Islet precursor cell (in vitro differentiated cells): ENCODE results near the gene MARF1.
"Not testable (repeated sequence)": the region's sequence is repeated elsewhere in the genome, so short reads cannot be mapped to it uniquely, and the experiment has no call there.

Source experiments
- DNase-seq: peaks from one replicate; pipeline ENCODE4 v3.0.0-alpha.2; 2018

MARF1 gene, protein sequence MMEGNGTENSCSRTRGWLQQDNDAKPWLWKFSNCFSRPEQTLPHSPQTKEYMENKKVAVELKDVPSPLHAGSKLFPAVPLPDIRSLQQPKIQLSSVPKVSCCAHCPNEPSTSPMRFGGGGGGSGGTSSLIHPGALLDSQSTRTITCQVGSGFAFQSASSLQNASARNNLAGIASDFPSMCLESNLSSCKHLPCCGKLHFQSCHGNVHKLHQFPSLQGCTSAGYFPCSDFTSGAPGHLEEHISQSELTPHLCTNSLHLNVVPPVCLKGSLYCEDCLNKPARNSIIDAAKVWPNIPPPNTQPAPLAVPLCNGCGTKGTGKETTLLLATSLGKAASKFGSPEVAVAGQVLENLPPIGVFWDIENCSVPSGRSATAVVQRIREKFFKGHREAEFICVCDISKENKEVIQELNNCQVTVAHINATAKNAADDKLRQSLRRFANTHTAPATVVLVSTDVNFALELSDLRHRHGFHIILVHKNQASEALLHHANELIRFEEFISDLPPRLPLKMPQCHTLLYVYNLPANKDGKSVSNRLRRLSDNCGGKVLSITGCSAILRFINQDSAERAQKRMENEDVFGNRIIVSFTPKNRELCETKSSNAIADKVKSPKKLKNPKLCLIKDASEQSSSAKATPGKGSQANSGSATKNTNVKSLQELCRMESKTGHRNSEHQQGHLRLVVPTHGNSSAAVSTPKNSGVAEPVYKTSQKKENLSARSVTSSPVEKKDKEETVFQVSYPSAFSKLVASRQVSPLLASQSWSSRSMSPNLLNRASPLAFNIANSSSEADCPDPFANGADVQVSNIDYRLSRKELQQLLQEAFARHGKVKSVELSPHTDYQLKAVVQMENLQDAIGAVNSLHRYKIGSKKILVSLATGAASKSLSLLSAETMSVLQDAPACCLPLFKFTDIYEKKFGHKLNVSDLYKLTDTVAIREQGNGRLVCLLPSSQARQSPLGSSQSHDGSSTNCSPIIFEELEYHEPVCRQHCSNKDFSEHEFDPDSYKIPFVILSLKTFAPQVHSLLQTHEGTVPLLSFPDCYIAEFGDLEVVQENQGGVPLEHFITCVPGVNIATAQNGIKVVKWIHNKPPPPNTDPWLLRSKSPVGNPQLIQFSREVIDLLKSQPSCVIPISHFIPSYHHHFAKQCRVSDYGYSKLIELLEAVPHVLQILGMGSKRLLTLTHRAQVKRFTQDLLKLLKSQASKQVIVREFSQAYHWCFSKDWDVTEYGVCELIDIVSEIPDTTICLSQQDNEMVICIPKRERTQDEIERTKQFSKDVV (N-terminal part only)

DNA sequence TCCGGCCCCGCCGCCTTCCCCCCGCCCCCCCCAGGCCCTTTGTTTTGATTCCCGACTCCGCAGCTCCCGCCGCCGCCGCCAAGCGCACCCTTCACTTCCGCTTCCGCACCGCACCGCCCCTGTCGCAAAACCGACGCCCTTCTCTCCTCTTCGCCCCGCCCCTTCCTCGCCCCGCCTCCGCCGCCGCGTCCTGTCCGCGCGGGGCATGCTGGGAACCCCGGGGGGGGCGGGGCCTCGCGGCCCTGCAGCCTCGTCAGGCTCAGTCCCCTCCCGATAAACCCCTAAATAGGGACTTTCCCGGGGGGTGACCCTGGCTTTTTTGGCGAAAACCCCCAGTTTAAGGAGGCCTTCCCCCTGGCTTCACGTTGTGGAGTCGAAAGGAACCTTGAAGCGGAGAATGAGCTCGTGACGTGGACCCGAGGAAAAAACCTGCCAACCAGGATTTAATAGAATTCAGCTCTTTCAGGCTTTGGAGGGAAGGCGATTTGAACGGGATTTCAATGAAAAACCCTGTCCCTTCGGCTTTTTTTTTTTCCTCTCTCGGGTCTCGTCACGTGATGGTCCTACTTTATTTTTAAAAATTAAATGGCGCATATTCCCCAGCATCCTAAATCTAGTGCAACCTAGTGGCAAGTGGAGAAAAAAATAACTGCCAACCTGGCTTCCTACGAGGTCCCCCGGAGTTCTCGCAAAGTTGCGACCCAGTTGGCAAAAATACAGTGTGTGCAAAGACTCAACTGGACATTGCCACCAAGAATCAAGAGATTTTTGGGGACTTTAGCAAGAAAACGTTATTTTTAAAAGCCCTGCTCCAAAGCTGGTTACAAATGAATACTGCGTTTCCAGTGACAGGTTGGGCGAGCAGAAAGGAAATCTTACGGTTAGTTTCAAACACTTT, at the start of gene MARF1:
MARF1 (minus strand) TSS at position 107 of the 898 bp plus-strand sequence. CDS start 3,921 bp downstream, outside the sequence.
- DNase-seq: peak; percentile 98

DNA sequence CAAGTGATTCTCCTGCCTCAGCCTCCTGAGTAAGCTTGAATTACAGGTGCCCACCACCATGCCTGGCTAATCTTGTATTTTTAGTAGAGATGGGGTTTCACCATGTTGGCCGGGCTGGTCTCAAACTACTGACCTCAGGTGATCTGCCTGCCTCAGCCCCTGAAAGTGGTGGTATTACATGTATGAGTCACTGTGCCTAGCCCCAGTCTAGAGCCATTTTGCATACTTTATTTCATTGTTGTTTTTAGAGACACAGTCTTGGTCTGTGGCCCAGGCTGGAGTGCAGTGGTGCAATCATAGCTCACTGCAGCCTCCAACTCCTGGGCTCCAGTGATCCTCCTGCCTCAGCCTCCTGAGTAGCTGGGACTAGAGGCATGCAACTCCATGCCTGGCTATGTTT, 49.6 kb upstream of the MARF1 start:
- not testable (repeated sequence) for DNase-seq

DNA sequence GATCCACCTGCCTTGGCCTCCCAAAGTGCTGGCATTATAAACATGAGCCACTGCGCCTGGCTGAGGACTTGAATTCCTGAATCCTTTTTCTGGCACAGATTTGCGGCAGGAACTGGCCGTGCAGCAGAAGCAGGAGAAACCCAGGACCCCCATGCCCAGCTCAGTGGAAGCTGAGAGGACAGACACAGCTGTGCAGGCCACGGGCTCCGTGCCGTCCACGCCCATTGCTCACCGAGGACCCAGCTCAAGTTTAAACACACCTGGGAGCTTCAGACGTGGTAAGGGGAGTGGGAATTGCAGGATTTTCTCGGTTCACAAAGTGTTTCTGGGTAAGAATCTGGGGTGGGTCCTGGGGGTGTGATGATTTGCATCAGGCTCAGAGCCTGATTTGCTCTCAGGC, 48.1 kb upstream of the MARF1 start:
- DNase-seq: no peak

DNA sequence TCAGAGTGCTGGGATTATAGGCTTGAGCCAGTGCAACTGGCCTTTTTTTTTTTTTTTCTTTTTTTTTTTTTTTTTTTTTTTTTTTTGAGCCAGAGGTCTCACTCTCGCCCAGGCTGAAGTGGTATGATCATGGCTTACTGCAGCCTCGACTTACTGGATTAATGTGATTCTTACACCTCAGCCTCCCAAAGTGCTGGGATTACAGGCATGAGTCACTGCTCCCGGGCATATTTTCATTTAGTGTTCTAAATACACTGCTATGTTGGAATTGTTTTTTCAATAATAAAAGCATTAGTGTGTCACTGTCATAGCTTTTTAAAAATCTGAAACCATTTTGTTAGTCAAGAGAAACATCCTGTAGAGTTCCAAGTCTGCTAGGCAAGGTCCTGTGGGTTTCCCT, 47.3 kb upstream of the MARF1 start:
- DNase-seq: no peak

DNA sequence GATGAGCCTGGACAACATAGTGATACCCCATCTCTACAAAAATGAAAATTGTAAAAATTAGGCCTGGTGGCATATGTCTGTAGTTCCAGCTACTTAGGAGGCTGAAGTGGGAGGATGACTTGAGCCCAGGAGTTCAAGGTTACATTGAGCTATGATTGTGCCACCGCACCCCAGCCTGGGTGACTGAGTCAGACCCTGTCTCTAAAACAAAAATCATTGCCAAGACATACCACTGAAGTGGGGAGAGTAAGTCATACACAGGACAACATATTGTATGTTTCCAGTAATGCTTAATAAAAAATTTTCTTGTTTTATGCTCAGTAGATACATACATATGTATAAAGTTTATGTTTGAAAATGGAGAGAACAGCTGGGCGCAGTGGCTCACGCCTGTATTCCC, 46.3 kb upstream of the MARF1 start:
- no peak for DNase-seq

DNA sequence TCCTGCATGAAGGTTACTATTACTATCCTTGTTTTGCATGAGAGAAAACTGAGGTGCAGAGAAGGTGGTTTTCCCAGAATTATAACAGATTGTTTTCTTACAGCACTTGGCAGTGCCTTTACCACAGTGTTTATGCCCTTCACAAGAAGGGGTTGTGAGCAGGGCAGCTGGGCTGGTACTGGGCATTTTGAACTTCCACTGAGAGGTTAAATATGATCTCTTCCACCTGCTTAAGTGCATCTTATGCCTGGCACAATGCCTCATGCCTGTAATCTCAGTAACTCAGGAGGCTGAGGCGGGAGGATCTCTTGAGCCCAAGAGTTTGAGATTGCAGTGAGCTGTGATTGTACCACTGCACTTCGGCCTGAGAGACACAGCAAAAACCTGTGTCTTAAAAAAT, 43.3 kb upstream of the MARF1 start:
- DNase-seq: no peak

DNA sequence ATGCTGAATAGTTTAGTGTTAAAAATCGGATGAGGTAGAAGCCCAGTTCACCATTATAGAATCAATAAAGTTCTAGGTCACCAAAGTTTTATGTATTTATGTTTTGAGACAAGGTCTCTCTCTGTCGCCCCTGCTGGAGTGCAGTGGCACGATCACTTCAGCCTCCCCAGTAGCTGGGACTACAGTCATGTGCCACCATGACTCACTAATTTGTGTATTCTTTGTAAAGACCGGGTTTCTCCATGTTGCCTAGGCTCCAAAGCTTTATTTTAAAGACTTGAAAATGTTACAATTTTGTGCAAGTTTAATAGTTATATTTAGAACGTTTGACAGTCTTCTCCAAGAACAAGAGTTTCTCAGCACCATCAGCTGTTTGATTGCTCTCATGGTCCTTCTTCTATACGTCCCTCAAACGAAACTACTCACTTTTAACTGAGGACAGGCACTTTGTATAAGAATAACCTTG, 39.2 kb upstream of the MARF1 start:
- DNase-seq: peak; percentile 83

DNA sequence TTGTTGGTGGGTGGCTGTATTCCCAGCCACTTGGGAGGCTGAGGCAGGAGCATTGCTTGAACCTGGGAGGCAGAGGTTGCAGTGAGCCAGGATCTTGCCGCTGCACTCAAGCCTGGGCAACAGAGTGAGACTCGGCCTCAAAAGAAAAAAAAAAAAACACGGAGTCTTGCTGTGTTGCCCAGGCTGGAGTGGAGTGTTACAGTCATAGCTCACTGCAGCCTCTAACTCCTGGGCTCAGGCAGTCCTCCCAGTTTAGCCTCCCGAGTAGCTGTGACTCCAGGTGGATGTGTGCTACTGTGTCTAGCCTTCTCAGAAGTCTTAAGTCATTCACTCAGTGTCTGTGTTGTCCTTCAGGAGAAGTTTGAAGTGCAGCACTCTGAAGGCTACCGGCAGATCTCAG, 34.5 kb upstream of the MARF1 start:
- no peak for DNase-seq

DNA sequence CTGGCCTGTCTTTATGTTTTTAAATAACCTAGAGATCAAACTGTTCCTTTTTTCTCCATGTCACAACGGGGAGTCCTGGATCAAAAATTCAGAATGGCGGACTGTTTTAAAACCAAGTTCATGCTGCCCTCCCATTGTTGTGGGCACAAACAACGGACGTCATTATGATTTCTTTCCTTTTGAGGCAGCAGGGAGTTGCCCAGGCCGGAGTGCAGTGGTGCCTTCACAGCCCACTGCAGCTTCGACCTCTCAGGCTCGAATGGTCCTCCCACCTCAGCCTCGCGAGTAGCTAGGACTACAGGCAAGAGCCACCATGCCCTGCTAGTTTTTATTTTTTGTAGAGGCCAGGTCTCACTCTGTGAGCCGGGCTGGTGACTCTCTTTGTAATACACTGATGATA, 33.6 kb upstream of the MARF1 start:
- no peak for DNase-seq

DNA sequence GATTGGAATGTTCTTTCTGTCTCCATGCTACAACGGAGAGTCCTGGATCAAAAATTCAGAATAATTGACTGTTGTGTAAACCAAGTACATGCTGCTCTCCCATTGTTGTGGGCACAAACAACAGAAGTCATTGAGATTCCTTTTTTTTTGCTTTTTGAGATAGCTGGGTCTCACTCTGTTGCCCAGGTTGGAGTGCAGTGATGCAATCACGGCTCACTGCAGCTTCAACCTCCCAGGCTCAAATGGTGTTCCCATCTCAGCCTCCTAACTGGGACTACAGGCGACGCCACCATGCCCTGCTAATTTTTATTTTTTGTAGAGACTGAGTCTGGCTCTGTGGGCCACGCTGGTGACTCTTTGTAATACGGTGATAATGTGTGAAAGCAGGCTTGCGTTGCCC, 31.6 kb upstream of the MARF1 start:
- no peak for DNase-seq

DNA sequence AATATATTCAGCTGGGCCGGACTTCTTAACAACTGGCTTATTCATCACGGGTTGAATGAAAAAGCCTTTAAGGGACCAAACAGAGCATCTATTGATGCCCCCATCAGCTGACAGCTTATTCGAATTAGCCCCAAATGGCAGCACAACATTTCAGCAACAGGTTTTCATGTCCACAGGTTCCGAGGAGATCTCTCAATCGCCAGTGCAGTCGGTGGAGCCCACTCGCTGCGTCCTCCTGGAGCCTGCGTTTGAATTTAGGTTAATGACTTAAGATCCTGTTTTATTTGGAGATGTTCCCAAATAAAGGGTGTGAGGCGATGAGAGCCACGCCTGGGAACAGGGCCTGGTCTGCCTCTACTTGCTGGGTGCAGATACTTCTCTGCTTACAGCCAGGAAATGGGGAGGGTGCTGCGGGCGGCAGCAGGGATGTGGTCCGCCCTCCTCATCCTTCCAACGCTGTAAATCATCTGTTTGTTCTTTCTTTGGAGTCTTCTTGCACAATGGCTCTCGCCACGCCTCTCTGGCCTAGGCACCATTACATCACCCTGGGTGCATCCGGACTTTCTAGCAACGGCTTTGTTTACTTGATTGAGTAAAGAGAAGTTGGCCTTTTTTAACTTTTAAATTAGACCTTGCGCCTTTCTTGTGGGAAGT, 29.7 kb upstream of the MARF1 start:
- peak; percentile 61 for DNase-seq

DNA sequence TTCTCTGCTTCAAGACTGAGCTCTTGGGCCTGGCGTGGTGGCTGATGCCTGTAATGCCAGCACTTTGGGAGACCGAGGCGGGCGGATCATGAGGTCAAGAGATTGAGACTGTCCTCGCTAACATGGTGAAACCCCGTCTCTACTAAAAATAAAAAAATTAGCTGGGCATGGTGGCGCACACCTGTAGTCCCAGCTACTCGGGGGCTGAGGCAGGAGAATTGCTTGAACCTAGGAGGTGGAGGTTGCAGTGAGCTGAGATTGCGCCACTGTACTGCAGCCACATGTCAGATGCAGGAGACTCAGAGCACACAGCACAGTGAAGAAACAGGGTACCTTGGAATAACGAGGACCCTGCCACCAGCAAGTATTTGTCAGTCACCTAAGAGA, 29.2 kb upstream of the MARF1 start:
- DNase-seq: not testable (repeated sequence)

DNA sequence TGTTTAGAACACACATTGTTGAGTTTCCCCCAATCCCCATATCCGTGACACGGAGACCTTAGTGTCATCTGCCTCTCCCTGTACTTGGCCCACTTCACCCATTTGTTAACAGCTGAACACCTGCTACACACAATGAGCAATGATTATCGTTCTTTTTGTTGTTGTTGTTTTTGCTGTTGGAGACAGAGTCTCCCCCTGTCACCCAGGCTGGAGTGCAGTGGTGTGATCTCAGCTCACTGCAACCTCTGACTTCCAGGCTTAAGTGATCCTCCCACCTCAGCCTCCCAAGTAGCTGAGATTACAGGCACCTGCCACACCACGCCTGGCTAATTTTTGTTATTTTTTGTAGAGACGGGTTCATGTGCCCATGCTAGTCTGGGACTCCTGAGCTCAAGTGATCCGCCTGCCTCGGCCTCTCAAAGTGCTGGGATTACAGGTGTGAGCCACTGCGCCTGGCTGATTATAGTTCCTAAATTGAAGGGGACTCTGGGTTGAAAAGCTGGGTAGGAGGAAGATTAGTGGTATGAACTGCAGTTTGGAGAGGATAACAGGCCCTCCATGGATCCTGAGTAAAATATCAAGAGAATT, 28.7 kb upstream of the MARF1 start:
- no peak for DNase-seq

DNA sequence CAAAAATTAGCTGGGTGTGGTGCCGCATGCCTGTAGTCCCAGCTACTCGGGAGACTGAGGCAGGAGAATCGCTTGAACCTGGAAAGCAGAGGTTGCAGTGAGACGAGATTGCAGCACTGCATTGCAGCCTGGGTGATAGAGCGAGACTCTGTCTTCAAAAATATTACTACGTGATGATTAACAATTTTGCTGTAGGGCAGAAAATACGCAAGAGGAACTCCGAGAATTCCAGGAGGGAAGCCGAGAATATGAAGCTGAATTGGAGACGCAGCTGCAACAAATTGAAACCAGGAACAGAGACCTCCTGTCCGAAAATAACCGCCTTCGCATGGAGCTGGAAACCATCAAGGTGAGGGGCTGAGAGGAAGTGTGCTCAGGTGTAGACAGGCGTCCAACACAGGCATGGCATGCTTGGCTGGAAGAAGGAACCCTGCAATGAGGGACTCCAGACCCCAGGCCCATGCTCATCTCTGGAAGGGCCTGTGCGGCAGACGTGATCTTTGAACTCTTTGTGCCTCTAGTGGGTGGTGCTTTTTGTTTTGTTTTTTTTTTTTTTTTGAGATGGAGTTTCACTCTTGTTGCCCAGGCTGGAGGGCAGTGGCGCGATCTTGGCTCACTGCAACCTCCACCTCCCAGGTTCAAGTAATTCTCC, 24.3 kb upstream of the MARF1 start:
- no peak for DNase-seq

DNA sequence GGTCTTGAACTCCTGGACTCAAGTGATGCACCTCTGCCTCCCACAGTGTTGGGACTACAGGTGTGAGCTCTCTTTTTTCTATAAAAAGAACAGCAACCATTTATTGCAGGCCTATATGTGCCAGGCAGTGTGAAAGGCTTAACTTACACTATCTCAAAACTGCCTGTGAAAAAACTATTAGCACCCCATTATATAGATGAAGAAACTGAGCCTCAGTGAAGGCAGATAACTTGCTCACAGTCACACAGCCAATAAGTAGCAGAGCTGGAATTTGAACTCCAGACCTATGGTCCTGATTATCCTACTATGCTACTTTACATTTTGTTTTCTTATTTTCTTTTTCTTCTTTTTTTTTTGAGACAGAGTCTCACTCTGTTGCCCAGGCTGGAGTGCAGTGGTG, 22.2 kb upstream of the MARF1 start:
- DNase-seq: no peak

DNA sequence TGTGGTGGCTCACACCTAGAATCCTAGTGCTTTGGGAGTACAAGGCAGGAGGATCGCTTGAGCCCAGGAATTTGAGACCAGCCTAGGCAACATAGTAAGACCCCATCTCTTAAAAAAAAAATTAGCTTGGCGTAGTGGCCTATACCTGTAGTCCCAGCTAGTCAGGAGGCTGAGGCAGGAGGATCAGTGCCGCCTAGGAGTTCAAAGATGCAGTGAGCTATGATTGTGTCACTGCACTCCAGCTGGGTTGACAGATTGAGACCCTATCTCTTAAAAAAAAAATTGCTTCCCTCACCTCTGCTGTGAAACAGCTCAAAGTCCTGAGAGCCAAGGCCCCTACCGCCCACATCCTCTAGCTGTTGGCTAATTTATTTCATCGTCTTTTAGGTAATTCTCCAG, 17.2 kb upstream of the MARF1 start:
- no peak for DNase-seq

DNA sequence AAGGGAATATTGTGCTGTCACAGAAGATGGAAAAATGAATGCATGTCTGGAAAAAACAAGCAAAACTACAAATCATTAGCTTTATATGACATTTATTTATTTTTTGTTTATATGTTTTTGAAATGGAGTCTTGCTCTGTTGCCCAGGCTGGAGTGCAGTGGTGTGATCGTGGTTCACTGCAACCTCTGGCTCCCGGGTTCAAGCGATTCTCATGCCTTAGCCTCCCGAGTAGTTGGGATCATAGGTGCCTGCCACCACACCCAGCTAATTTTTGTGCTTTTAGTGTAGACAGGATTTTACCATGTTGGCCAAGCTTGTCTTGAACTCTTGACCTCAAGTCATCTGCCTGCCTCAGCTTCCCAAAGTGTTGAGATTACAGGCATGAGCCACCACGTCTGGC, 15.6 kb upstream of the MARF1 start:
- DNase-seq: no peak

DNA sequence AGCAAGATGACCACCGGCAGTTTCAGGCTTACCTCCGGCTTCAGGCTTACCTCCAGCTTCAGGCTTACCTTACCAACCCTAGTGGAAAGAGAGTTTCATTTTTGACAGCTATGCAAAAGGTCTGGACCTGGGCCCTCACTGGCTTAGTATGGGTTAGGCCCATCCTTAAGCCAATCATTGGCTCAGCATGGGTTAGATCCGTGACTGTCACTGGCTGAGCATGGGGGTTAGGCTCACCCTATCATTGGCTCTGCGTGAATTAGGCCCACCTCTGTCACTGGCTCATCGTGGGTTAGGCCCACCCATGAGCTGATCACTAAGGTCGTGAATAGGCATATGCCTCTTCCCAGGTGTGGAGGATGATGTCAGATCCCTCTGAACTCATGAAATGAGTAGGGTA, 15.2 kb upstream of the MARF1 start:
- no peak for DNase-seq

DNA sequence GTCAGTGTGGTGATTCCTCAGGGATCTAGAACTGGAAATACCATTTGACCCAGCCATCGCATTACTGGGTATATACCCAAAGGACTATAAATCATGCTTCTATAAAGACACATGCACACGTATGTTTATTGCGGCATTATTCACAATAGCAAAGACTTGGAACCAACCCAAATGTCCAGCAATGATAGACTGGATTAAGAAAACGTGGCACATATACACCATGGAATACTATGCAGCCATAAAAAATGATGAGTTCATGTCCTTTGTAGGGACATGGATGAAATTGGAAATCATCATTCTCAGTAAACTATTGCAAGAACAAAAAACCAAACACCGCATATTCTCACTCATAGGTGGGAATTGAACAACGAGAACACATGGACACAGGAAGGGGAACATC, 12.6 kb upstream of the MARF1 start:
- DNase-seq: not testable (repeated sequence)

DNA sequence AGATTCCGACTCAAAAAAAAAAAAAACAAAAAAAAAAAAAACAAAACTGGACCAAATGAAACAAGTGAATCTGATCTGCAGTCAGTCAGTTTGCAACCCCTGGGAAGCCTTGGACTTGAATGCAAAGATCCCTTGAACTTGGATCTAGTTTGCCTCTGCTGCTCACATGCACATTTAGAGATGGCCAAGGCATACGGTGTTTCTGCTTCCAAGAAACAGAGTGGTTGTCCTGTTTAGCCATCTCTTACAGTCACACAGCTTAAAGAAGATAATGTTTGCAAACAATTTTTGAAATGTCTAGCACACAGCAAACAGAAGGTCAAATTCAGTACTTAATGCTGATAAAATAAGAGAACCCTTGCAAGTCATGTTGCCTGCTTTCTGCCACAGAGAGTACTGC, 11.6 kb upstream of the MARF1 start:
- DNase-seq: no peak

DNA sequence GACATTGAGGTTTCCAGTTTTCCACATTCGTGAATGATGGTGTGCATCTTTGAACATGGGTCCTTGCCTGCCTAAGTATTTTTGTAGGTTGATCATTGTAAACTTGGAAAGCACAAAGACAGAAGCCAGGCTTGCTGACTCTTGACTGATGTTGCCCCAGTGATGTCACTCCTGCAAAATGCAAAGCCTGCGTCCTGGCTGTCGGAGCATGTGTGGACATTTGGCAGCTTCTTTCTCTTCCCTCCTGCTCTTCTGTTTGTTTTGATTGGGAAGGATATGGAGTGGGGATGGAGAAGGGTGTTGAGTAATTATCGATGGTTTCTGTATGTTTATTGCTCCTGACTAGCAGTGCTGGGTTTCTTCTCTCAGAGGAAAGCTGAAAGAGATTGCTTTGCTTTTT, 10.3 kb upstream of the MARF1 start:
- DNase-seq: peak; percentile 79
